Right ventricle myocardium superior (tissue), 1 donor: ENCODE measurements around the gene KRT7. TPM values are rescaled to one million over a fixed set of nuclear protein-coding genes. Genes with fewer than 3 reads are reported as not detected.
"Not testable (repeated sequence)": the region's sequence is repeated elsewhere in the genome, so short reads cannot be mapped to it uniquely, and the experiment has no call there.

Experiments used
- ATAC-seq: fragments of 200-7000 bp; cut with Tn5 transposase; one replicate; pipeline ENCODE4 v1.9.1; 2020; ENCODE audit warnings: mild to moderate bottlenecking; ENCODE audit not compliant: poor library complexity
- DNase-seq: peaks from one replicate; pipeline ENCODE4 v3.0.0-alpha.2; 2020
- intact Hi-C: fragments of 100-400 bp; cut with DNase I; formaldehyde crosslinking; loops from one replicate; pipeline ENCODE4 v1.11.2; 2022
- total RNA-seq: library from RNA; stranded (reverse); fragmentation: NEBNext Ultra II Directional; extraction: Animal tissue kit (Norgen Biotek cat#: 25700); gene quantifications from one replicate; pipeline ENCODE4 v1.2.1, GENCODE V29; 2021
- donor health status: DM: no; HTN: yes; CAD: no; lungs with severe emphysema.

KRT7 gene
- total RNA-seq, 1 donor from 2014 or later = 0.59 TPM

DNA sequence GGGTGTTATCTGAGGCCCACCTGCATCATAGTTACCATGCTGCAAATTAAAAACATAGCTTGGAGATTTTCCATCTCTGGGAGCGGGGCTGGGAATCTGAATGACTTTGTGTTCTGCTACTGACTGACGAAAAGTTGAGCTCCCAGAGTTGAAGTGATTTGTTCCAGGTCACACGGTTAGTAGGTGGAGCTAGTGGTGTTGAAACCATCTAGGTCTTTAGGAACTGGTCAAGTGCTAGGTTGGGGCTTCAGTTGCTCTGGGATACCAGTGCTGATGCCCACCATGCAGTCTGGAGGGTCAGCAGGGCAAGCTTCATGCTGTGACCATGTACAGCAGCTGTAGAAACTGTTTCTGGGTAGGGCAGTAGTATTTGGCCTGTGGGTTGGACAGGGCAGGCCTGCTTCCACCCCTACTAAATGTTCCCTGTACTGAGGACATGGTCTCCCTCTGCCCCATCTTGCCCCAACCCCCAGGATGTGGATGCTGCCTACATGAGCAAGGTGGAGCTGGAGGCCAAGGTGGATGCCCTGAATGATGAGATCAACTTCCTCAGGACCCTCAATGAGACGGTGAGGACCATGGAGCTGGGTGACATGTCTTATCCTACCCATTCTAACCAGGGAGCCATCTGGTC is 5.3 kb downstream of the KRT7 start:
- DNase-seq (no peak), ATAC-seq (no peak)
- intact Hi-C loops = no loop called here

DNA sequence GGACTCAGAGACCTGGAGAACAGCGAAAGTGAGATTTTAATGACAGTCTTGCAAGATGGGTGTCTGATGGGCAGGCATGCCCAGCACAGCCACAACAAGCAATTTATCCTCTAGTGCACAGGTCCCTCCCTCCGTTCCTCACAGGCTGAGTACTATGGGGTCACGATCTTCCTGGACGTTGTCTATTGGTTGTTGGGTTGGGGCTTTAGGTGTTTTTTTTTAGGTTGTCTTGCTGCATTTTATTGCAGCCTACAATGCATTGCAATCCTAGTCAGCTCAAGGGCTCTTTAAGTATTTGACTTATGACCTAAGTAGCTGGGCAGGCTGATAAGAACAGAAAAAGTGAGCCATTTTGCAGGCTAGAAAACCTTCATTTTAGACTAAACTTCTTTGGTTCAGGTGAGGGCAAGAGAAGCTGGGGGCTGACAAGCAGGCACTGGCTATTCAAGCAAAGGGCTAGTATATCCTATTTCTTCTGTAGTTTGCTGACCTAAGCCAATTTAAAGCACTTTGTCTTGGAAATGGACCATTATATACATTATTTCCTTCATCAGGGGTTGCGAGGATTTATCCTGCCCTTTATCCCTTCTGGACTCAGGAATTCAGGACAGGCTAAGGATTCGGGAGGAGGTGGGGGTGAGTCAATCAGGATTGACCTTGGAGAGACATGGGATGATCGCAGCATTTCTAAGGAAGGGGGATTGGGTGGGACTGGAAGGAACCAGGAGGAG is 6.0 kb downstream of the KRT7 start:
- intact Hi-C loops = no loop called here
- ATAC-seq (no peak), DNase-seq (no peak)

DNA sequence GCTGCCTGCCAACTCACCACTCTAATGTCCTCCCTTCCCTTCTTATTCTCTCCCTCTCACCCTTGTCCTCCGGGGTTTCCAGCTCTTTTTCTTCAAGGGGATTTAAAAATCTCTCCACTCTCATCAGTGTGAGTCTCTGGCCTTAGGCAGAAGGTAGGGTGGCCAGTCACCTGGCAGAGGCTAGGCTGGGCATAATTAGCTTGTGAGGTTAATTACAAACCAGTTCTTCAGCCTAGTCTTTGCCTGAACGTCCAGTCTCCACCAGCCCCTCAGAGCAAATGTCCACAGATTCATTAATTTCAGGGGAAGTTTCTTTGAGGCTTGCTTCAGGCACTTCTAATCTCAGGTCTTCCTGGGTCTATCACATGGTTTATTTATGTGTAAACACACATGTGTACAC is 6.7 kb downstream of the KRT7 start:
- no peak for DNase-seq
- no peak for ATAC-seq
- intact Hi-C loops = no loop called here

DNA sequence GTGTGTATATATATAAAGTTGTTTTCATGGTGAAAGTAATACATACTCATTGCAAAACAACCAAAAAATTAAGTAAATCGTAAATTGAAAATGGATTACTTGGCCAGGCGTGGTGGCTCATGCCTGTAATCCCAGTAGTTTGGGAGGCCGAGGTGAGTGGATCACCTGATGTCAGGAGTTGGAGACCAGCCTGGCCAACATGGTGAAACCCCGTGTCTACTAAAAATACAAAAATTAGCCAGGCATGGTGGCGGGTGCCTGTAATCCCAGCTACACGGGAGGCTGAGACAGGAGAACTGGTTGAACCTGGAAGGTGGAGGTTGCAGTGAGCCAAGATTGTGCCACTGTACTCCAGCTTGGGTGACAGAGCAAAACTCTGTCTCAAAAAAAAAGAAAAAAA is 7.2 kb downstream of the KRT7 start:
- DNase-seq, intact Hi-C loops, ATAC-seq: not testable (repeated sequence)

DNA sequence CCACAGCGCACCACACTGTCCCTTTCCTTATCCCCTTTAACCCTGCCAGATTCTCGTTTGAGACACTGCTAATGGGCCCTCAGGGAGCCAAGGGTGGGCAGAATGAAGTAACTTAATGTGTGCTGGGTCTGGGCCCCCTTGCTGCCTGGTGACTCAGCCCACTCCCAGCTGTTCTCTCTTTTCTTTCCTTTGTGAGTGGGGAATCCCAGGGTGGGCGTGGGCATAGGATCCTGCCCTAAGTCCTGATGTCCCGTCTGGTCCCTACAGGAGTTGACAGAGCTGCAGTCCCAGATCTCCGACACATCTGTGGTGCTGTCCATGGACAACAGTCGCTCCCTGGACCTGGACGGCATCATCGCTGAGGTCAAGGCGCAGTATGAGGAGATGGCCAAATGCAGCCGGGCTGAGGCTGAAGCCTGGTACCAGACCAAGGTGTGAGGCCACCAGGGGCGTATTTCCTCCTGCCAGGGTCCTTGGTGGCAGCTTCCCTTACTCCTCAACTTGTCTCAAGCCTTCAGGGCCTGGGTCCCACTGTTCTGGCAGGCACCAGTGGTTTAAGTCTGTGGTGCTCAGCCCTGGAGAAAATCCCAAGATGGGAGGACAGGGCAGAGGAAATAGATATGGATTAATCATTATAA is 8.3 kb downstream of the KRT7 start:
- DNase-seq (no peak), ATAC-seq (no peak)
- intact Hi-C loops = no loop called here

DNA sequence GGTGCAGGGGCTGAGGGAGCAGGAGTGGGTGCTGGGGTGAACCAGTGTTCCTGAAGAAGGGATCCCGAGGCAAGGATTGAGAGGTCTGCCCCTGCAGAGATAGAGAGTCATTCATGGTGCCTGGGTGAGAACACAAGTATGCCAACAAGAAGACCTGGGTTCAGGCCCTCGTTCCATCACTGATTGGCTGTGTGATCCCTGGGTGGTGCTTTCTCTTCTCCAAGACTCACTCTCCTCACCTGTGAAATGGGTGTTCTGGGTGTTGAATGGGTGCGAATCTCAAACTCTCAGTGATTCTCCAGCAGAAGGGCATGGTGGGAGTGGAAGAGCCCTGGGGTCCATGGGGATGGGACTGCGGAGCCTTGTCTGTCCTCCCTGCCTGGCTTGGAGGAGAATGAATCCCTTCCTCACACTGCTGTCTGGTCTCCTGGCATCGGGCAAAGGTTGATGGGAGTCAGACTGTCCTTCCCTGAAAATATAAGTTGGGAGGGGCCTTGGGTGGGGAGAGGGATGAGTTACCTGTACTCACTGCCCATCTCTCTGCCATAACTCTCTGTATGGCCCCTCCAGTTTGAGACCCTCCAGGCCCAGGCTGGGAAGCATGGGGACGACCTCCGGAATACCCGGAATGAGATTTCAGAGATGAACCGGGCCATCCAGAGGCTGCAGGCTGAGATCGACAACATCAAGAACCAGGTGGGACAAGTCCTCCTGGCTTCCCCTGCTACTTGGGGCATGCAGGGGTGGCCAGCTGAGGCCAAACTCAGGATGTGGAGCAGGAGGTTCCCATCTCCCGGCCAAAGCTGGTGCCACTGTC is 9.6 kb downstream of the KRT7 start:
- ATAC-seq (no peak), DNase-seq (no peak)
- intact Hi-C loops = no loop called here

DNA sequence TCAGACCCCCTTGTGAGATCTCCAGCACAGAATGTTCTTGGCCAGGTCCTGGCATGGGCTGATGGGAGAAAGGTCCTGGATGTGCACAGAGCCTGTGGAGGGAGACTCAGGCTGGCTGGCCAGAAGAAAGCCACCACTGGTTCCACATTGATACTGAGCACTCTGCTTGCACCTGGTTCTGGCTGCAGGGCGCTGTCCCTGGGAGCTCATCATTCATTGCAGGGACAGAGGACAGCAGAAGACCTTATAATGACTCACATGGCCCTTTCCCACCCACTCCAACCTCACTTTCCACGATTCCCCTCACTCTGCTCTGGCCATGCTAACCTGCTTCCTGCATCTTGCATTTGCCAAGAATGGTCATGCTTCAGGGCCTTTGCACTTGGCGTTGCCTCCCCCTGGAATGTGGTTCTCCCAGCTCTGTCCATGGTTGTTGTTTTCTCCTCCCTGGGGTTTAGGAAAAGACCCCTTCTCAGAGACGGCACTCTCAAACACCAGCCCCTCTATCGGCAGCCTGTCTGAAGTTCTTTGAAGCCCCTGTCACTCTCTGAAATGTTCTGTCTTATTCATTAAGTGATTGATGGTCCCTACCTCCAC is 10.3 kb downstream of the KRT7 start:
- no peak for DNase-seq
- no peak for ATAC-seq
- intact Hi-C loops = no loop called here

DNA sequence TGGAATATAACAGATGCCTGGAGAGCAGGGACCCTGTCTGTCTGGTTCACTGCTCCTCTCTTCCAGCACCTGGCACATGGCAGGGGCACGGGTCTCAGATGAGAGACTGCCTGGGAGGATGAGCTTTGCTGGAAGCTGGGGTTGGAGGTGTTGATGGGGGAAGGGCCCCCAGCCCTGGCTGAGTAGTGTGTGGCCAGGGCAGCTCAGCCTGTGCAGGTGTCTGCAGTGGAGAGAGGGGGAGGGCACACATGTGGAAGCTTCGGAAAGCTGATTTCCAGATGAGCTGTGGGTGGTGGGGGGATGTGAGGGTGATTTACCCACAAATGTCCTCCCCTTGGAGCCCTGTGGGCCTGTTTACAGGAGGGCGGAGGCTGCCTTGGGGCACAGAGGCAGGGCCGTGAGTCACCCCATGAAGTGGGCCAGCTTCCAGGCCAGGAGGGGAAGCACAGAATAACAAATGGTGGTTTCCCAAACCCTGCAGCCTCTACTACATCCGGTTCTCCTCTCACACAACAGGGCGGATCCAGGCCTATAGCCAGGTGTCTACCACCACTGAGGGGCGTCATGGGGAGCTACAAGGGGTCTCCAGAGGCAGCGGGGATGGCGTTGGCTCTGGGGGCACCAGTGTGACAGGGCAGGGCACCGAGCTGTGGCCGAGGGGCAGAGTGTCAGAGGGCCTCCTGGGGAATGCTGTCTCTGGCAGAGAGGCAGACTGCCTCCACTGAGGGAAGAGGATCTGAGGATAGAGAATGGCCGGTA is 11.0 kb downstream of the KRT7 start:
- DNase-seq = peak; percentile 82
- intact Hi-C loops = no loop called here
- peak; percentile 73 for ATAC-seq

DNA sequence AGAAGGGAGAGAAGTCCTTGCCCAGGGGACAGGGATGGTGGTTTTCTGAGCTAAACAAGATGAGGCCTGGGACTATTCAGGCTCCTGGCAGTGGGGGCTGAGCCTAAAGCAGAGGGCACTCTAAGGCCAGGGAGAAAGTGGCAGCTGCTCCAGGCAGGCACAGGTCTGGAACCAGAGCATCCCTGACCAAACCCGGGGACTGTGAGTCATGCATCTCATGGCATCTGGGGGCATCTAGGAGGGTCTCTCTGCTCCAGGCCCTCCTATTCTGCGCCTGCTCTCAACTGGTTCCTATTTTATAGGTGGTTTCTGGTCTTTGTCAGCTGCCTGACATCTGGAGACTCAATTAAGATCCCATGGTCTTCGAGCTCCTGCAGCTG is 11.6 kb downstream of the KRT7 start:
- intact Hi-C loops = no loop called here

DNA sequence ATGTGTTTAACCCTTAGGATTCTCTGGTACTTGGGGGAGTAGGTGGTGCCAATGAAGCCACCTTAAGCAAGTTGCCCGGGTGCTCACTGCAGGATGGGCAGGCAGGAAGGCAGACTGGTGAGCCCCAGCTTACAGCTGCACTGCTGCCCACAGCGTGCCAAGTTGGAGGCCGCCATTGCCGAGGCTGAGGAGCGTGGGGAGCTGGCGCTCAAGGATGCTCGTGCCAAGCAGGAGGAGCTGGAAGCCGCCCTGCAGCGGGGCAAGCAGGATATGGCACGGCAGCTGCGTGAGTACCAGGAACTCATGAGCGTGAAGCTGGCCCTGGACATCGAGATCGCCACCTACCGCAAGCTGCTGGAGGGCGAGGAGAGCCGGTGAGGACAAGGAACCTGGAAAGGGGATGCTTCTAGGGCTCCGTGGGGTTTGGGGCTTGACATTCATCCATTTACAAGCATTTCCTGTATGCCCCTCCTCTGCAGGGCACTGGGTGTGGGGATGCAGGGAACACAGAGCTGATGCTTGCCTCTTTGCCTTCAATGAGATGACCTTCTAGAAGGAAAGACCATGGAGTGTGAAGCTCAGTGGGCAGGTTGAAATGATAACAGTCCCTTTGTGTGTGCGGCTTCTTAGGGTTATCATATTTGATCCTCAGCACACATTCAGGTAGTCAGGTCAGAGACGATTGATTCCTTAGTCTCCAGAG is 12.4 kb downstream of the KRT7 start:
- ATAC-seq = no peak
- DNase-seq = no peak
- intact Hi-C loops = no loop called here

More for the DNA sequence above, 11.6 kb downstream of the KRT7 start:
- ATAC-seq = no peak
- no peak for DNase-seq

DNA sequence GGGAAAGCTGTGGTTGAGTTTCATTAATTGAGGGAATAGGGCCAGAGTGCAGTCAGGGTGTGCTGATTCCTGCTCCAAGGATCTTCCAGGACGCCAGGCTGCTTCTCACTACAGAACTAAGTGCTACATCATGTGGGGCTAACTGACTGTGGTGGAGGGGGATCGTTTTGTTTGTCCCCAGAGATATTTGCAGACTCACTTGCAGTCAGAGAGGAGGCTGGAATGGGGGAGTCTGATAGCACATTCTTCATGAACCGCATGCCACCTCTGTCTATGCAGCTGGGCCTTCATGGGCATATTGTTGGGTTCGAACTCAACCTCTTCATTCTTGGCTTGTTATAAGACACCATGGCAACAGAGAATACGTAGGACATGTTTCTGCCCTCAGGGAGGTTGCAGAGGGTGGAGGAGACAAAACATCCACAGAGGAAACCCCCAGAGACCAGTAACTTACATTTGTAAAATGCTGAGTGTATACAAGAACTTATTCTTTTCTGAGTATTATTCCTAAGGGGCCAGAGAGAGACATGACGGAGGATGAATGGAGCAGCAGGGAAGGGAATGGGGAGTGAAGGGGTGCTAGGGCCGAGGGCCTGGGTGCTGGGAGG is 13.0 kb downstream of the KRT7 start:
- ATAC-seq = no peak
- intact Hi-C loops = no loop called here
- no peak for DNase-seq

DNA sequence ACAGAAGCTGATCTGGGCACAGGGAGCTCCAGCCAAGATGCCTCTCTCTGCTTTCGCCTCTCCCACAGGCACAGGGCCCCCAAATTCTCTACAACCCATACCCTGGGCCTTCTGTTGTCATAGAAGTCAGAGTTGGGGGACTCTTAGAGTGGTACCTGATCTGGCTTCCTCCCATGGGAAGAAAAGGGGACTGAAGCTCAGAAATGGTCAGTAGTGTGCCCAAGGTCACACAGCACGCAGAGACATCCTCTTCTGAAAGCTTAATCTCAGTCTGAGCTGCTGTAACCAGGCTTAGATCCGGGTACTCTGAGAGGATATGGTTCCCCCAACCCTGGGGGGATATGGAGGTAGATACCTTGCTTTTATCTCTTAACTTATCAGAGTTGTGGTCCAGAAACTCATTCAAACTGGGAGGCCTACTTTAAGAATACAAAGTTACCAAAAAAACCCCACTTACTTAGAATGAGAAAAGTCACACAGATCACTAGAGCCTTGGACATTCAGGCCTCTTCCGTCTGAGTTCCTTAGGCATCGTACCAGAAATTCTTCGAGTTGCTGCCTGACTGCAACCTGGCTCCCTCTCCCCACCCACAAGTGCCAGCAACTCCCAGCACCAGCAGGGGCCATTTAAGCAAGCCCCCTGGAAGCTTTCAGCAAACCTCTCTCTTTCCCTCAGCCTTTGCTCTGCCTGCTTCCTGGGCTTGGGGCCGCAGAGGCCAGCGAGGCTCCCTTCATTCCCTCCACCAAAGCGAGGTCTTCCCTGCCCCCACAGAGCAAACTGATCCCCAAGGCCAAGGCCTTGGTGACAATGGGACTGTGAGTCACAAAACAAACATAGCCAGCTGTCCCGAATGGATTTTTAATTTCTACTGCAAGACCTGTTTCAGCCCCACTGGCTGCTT is 13.9 kb downstream of the KRT7 start:
- DNase-seq (no peak), ATAC-seq (no peak)
- intact Hi-C loops = no loop called here

DNA sequence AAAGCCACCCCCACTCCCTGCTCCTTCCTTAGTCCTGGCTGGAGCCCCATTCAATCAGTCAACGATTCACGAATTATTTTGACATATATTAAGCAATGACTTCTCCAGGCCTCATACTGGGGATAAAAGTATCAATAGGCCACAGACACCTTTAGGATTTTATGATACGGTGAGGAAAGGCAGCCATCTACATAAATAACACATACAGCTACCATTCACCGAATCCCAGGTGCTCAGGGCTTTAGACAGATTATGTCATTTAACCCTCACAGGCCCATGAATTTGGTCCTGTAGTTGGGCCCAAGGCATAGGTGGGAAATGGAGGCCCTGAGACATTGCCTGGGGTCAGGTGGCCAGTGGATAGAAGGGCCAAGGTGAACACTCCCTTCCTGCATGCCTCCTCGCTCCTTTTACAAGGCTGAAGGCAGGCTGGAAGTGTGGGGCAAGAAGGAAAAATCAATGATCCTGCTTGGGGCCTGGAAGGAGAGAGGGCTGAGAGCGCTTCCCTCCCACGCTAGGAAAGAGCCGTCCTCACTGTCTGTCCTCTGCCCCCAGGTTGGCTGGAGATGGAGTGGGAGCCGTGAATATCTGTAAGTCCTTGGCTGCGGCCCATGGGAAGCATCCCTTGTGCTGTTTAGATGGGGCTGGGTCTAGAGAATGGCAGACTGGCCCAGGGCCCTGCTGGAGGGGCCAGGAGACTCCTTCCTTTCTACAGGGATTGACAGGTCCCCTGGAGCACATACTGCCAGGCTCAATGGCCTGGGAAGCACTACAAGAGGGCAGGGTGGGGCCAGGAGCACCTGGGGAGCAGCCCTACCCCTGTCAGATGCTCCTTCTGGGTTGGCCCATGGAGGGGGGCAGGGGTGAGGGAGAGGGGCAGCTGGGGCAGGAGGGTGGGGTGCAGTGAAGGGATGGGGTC is 14.8 kb downstream of the KRT7 start:
- DNase-seq (no peak), ATAC-seq (no peak)
- intact Hi-C loops = no loop called here

DNA sequence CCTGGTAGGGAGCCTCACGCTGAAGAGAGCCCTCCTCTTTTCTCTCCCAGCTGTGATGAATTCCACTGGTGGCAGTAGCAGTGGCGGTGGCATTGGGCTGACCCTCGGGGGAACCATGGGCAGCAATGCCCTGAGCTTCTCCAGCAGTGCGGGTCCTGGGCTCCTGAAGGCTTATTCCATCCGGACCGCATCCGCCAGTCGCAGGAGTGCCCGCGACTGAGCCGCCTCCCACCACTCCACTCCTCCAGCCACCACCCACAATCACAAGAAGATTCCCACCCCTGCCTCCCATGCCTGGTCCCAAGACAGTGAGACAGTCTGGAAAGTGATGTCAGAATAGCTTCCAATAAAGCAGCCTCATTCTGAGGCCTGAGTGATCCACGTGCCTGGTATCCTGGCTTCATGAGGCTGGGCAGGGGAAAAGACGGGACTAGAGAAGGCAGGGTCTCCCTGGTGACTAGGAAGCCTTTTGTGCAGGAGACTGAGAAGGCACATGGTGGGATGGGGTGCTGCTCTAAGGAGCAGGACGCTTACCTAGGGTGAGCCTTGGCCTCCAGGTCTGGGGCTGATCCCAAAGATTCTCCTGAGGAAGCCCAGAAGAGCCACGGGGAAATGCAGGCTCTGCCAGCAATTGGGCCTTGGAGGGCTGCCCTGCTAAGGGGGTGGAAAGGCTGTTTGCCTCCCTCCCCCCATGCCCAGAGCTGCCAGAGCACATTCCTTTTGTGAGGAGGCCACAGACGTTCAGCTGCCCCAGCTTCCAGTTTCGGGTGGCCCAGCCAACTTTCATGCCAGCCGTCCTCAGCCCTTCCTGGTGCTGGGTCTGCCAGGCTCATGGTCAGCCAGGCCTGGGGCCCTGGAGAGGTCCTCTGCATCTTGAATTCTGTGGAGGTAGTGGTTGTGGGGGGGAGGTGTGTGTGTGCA is 15.8 kb downstream of the KRT7 start:
- DNase-seq = peak; percentile 75
- peak; percentile 89 for ATAC-seq
- intact Hi-C loops = no loop called here
